ENCODE measurements around the gene MPLKIP.
"Not testable (repeated sequence)": the region's sequence is repeated elsewhere in the genome, so short reads cannot be mapped to it uniquely, and the experiment has no call there.

MPLKIP gene

GRCh38 chr7:40134428-40135316 is at the start of gene MPLKIP, which contains the start of gene SUGCT:
Gene MPLKIP, minus strand, starts transcription at chr7:40134622. Its CDS starts 55 bp downstream, at chr7:40134567.
Gene SUGCT, plus strand, starts transcription at chr7:40135005.
- DNase-seq (ENCODE audit: low spot score): peak; percentile 88

GRCh38 chr7:40182452-40182851 is 48.0 kb upstream of the MPLKIP start:
- DNase-seq (ENCODE audit: low spot score): no peak

- DNase-seq (ENCODE audit: low spot score): no peak
Observed at GRCh38 chr7:40177071-40177470, 42.6 kb upstream of the MPLKIP start.

- no peak for DNase-seq (ENCODE audit: low spot score)
Observed at GRCh38 chr7:40175725-40176510, 41.5 kb upstream of the MPLKIP start.

GRCh38 chr7:40175256-40175655 is 40.8 kb upstream of the MPLKIP start:
- not testable (repeated sequence) for DNase-seq (ENCODE audit: low spot score)

- not testable (repeated sequence) for DNase-seq (ENCODE audit: low spot score)
Observed at GRCh38 chr7:40173121-40173520, 38.7 kb upstream of the MPLKIP start.

- not testable (repeated sequence) for DNase-seq (ENCODE audit: low spot score)
Observed at GRCh38 chr7:40168266-40168665, 33.8 kb upstream of the MPLKIP start.

- no peak for DNase-seq (ENCODE audit: low spot score)
Observed at GRCh38 chr7:40167291-40167690, 32.9 kb upstream of the MPLKIP start.

- DNase-seq (ENCODE audit: low spot score): no peak
Observed at GRCh38 chr7:40165216-40165615, 30.8 kb upstream of the MPLKIP start.

GRCh38 chr7:40162516-40162915 is 28.1 kb upstream of the MPLKIP start:
- no peak for DNase-seq (ENCODE audit: low spot score)

GRCh38 chr7:40156988-40157387 is 22.6 kb upstream of the MPLKIP start:
- DNase-seq (ENCODE audit: low spot score): no peak

GRCh38 chr7:40151504-40151903 is 17.1 kb upstream of the MPLKIP start:
- no peak for DNase-seq (ENCODE audit: low spot score)

GRCh38 chr7:40148671-40149070 is 14.2 kb upstream of the MPLKIP start:
- DNase-seq (ENCODE audit: low spot score): no peak

- DNase-seq (ENCODE audit: low spot score): not testable (repeated sequence)
Observed at GRCh38 chr7:40148247-40148580, 13.8 kb upstream of the MPLKIP start.

- DNase-seq (ENCODE audit: low spot score): no peak
Observed at GRCh38 chr7:40147371-40148246, 13.2 kb upstream of the MPLKIP start.

- DNase-seq (ENCODE audit: low spot score): not testable (repeated sequence)
Observed at GRCh38 chr7:40145596-40146130, 11.2 kb upstream of the MPLKIP start.

GRCh38 chr7:40141916-40142315 is 7.5 kb upstream of the MPLKIP start:
- DNase-seq (ENCODE audit: low spot score): not testable (repeated sequence)

- not testable (repeated sequence) for DNase-seq (ENCODE audit: low spot score)
Observed at GRCh38 chr7:40139891-40140290, 5.5 kb upstream of the MPLKIP start.

- DNase-seq (ENCODE audit: low spot score): no peak
Observed at GRCh38 chr7:40138973-40139372, 4.6 kb upstream of the MPLKIP start.

- no peak for DNase-seq (ENCODE audit: low spot score)
Observed at GRCh38 chr7:40137563-40137962, 3.1 kb upstream of the MPLKIP start.

- no peak for DNase-seq (ENCODE audit: low spot score)
Observed at GRCh38 chr7:40135317-40135610, 842 bp upstream of the MPLKIP start.
